Endometrial microvascular endothelial cells (primary cell): Measurements from ENCODE around the gene TARS2. TPM values are rescaled to one million over a fixed set of nuclear protein-coding genes. Genes with fewer than 3 reads are reported as not detected.

Source experiments
- in situ Hi-C: cut with HindIII; loops from 2 replicates; pipeline ENCODE4 v1.10.0; 2017; ENCODE audit warnings: low sequenced_read_pairs, low pct_unique_long_range_greater_than_20kb; ENCODE audit errors: inconsistent ontology term
- total RNA-seq: library from RNA; depleted of rRNA; stranded (reverse); fragments of >200 nt; gene quantifications from one replicate; pipeline ENCODE4 v1.2.3, GENCODE V29; 2015; ENCODE audit errors: inconsistent ontology term

Gene TARS2
- total RNA-seq, 1 donor from 2014 or later, result 12.5 TPM

DNA sequence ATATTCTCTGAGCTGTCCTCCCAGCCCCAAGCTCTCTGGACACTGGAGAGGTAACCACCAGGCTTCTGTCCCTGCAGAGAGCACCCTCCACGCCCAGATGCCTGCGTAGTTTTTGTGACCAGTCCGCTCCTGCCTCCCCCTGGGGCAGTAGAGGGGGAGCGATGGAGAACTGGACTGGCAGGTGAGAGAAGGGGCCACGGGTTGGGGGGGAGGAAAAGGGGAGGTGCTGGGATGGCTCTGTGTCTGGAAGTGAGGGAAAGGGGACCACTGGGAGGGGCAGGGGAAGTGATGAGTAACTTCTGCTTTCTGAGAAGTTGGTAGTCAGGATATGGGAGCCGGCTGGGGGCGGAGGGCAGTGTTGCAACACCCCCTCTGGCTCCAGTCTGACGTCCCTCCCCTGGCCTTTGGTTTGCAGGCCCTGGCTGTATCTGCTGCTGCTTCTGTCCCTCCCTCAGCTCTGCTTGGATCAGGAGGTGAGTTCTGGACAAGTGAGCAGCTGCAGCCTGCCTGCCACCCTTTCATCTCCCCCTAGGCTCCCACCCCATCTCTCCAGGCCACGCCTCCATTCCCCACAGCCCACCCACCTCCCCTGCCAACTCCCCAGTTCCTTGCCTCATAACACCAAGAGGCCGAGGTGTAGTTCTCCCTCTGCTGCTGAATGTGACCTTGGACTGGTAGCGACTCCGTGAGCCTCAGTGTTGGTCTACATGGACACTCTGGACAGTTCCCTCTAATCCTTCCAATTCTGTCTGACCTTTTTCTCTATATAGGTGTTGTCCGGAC lies 65.1 kb downstream of the TARS2 start:
- in situ Hi-C loops, result no loop called here

DNA sequence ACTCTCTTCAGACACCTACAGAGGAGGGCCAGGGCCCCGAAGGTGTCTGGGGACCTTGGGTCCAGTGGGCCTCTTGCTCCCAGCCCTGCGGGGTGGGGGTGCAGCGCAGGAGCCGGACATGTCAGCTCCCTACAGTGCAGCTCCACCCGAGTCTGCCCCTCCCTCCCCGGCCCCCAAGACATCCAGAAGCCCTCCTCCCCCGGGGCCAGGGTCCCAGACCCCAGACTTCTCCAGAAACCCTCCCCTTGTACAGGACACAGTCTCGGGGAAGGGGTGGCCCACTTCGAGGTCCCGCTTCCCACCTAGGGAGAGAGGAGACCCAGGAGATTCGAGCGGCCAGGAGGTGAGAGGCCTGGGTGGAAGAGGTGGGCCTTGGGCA lies 65.7 kb downstream of the TARS2 start:
- in situ Hi-C loops, result no loop called here

DNA sequence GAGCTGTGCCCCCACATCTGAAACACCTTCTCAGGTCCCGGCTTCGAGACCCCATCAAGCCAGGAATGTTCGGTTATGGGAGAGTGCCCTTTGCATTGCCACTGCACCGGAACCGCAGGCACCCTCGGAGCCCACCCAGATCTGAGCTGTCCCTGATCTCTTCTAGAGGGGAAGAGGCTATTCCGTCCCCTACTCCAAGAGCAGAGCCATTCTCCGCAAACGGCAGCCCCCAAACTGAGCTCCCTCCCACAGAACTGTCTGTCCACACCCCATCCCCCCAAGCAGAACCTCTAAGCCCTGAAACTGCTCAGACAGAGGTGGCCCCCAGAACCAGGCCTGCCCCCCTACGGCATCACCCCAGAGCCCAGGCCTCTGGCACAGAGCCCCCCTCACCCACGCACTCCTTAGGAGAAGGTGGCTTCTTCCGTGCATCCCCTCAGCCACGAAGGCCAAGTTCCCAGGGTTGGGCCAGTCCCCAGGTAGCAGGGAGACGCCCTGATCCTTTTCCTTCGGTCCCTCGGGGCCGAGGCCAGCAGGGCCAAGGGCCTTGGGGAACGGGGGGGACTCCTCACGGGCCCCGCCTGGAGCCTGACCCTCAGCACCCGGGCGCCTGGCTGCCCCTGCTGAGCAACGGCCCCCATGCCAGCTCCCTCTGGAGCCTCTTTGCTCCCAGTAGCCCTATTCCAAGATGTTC lies 66.3 kb downstream of the TARS2 start:
- in situ Hi-C loops, result no loop called here

DNA sequence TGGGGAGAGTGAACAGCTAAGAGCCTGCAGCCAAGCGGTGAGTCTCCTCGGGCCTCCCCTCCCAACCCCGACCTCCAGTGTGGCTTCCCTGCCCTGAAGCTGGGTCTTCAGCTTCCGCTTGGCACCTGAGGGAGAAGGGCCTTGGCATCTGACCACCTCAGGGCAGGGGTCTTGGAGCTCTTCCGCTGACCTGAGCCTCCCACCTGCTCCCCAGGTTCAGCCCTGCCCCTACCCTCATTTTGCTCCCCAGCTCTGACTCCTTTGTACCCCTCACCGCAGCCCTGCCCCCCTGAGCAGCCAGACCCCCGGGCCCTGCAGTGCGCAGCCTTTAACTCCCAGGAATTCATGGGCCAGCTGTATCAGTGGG lies 66.8 kb downstream of the TARS2 start:
- in situ Hi-C loops, result no loop called here

DNA sequence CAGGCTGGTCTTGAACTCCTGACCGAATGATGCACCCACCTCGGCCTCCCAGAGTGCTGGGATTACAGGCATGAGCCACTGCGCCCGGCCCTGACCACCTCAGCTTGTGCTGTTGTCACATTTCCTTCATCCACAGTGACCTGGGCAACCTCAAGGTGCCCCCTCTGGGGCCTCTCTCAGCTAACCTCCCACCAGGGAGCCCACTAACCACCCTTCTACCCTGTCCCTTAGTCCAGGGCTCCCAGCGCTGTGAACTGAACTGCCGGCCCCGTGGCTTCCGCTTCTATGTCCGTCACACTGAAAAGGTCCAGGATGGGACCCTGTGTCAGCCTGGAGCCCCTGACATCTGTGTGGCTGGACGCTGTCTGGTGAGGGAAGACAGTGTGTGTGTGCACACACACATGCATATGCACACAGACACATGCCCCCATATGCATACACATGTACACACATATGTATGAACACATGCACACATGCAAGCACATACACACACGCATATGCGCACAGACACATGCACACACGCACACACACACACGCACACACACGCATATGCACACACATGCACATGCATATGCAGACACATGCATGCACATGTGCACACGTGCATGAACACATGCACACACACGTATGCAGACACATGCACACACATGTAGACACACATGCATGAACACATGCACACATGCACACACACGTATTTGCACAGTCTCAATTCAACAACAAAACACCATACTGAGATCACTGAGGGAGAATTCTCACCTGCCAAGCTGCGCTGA lies 68.2 kb downstream of the TARS2 start:
- in situ Hi-C loops, result no loop called here

DNA sequence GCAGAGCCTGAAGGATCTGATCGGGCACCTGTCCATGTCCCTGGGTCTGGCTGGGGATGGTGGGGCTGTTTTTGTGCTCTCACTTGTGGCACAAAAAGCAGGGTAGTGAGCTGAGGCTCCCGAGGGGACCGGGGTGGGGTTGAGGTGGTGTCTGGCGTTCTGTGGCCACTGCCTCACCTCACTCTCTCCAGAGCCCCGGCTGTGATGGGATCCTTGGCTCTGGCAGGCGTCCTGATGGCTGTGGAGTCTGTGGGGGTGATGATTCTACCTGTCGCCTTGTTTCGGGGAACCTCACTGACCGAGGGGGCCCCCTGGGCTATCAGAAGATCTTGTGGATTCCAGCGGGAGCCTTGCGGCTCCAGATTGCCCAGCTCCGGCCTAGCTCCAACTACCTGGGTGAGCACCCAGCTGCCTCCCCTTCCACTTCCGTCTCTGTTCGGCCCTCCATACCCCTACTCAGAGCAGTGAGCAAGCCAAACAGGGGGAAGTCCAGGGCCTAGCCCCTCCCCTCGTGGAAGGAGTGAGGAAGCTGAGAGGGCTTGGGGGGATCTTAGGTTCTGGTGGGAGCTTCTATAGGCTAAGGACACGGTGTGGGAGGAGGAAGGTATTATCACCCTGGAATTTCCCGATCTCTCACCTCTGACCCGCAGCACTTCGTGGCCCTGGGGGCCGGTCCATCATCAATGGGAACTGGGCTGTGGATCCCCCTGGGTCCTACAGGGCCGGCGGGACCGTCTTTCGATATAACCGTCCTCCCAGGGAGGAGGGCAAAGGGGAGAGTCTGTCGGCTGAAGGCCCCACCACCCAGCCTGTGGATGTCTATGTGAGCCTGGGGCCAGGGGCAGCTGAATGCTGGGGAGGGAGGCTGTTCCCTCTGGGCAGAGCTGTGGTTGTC lies 69.0 kb downstream of the TARS2 start:
- in situ Hi-C loops, result no loop called here

DNA sequence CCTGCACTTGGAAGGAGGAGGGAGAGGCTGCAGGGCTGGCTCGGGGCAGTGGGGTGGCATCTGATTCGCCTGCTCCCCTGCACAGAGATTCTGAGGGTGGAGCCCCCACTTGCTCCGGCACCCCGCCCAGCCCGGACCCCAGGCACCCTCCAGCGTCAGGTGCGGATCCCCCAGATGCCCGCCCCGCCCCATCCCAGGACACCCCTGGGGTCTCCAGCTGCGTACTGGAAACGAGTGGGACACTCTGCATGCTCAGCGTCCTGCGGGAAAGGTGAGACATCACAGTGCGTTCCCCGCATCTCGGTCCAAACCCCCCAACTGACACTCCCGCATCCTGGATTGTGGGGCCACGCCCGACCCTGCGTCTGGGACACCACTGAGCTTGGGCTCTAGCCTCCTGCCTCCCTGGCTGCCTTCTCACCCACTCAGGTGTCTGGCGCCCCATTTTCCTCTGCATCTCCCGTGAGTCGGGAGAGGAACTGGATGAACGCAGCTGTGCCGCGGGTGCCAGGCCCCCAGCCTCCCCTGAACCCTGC lies 69.9 kb downstream of the TARS2 start:
- in situ Hi-C loops, result no loop called here

Other genes starting within 250 kb of the TARS2 start
- not detected for gene CA14, start 229.6 kb upstream of the TARS2 start, total RNA-seq
- gene APH1A, start 218.4 kb upstream of the TARS2 start, total RNA-seq, result 195 TPM
- gene C1orf54, start 214.6 kb upstream of the TARS2 start, total RNA-seq, result 20.0 TPM
- gene CIART, start 204.9 kb upstream of the TARS2 start, total RNA-seq, result 0.37 TPM
- 49.5 TPM for gene MRPS21, start 193.6 kb upstream of the TARS2 start, total RNA-seq
- 29.6 TPM for gene PRPF3, start 165.9 kb upstream of the TARS2 start, total RNA-seq
- gene RPRD2, start 123.3 kb upstream of the TARS2 start, total RNA-seq, result 15.2 TPM
- 5.8 TPM for gene ECM1, start 20.7 kb downstream of the TARS2 start, total RNA-seq
- gene FALEC, start 28.3 kb downstream of the TARS2 start, total RNA-seq, result not detected
- 1.8 TPM for gene ADAMTSL4, start 62.0 kb downstream of the TARS2 start, total RNA-seq
- 382 TPM for gene MCL1, start 92.2 kb downstream of the TARS2 start, total RNA-seq
- 250 TPM for gene ENSA, start 142.2 kb downstream of the TARS2 start, total RNA-seq
- 28.6 TPM for gene GOLPH3L, start 209.7 kb downstream of the TARS2 start, total RNA-seq
- gene HORMAD1, start 233.5 kb downstream of the TARS2 start, total RNA-seq, result not detected